ENCODE measurements around the gene FAM120A. TPM values are rescaled to one million over a fixed set of nuclear protein-coding genes. Genes with fewer than 3 reads are reported as not detected.

FAM120A gene, protein sequence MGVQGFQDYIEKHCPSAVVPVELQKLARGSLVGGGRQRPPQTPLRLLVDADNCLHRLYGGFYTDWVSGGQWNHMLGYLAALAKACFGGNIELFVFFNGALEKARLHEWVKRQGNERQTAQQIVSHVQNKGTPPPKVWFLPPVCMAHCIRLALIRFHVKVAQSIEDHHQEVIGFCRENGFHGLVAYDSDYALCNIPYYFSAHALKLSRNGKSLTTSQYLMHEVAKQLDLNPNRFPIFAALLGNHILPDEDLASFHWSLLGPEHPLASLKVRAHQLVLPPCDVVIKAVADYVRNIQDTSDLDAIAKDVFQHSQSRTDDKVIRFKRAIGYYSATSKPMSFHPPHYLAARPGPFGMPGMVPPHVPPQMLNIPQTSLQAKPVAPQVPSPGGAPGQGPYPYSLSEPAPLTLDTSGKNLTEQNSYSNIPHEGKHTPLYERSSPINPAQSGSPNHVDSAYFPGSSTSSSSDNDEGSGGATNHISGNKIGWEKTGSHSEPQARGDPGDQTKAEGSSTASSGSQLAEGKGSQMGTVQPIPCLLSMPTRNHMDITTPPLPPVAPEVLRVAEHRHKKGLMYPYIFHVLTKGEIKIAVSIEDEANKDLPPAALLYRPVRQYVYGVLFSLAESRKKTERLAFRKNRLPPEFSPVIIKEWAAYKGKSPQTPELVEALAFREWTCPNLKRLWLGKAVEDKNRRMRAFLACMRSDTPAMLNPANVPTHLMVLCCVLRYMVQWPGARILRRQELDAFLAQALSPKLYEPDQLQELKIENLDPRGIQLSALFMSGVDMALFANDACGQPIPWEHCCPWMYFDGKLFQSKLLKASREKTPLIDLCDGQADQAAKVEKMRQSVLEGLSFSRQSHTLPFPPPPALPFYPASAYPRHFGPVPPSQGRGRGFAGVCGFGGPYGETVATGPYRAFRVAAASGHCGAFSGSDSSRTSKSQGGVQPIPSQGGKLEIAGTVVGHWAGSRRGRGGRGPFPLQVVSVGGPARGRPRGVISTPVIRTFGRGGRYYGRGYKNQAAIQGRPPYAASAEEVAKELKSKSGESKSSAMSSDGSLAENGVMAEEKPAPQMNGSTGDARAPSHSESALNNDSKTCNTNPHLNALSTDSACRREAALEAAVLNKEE
- total RNA-seq: 66.3 and 69.6 TPM in 2 replicates

DNA sequence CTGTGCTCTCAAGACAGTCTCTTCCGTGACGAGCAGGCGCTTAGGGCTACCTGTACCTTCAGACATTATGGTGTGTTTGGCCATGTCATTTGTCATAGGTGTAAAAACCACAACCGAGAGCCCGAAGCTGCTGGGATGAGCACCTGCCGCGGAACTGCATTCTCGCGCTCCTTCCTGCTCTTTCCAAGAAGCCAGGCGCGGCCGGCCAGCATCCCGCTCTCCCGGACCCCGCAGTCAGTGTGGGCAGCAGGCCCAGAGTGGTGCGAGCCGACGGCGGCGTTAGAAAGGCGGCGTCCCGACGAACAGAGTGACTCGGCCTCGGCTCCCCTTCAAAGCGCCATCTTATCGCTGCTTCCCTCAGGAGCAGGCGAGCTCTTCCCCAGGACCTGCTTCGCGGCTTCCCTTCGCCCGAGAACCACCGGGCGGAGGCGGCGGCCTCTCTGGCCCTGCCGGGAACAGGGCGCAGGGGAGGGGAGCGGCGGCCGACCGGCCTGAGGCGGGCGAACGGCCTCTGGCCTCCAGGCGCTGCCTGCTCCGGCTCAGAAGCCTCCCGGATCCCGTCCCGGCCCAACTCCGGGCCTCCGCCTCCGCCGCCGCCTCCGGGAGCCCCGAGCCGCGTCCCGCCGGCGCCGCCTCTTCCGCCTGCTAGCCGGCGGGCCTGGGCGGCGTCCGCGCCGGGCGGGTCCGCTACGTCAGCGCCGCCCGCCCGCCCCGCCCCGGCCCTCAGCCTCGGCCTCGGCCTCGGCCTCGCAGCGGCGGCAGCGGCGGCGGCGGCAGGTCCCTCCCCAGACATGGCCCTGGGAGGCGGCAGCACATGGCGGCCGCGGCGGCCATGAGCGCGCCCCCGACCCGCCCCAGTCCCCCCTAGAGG lies at the start of gene FAM120A:
FAM120A (plus strand) TSS at position 741 of the 871 bp plus-strand sequence. CDS start 231 bp downstream, outside the sequence.

DNA sequence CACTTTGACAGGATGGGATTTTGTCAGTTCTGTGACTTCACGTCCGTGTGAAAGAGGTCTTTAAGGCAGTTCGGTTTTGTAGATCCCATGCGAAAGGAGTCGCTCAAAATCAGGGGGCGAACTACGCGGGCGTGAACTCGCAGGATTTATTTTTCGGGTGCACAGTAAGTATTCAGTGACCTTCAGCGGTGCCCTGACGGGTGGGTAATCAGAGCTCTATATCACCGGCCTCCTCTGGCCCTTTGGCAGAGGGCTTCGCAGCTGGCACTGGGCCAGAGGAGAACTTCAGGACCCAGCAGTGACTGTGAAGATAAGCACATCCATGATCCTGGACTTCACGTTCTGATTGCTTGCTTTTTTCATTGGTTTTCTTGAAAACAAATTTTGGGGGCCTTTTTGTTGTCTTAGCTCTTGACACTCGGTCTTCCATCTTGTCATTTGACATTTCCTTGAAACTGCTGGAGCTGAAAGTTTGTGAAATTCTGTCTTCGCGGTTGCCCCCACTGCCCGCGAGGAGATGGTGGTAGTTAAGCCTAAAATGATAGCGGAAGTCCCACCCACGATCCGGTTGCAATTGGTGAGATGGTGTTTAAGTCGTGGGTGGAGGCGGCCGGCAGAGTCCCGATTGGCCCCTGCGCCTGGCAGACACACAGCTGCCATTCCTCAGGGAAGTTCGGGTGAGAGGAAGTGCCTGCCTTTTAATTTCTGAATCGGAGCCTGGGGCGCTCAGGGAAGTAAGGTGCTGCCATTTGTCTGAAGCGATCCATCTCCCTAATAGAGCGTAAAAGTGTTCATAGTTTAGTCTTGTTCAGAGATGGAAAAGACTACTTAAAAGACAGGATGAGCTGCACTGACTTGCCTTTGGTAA lies 1.8 kb downstream of the FAM120A start, which contains the start of gene FAM120AOS:
FAM120AOS (minus strand) TSS at position 535 of the 868 bp plus-strand sequence. CDS start 872 bp downstream, outside the sequence.

DNA sequence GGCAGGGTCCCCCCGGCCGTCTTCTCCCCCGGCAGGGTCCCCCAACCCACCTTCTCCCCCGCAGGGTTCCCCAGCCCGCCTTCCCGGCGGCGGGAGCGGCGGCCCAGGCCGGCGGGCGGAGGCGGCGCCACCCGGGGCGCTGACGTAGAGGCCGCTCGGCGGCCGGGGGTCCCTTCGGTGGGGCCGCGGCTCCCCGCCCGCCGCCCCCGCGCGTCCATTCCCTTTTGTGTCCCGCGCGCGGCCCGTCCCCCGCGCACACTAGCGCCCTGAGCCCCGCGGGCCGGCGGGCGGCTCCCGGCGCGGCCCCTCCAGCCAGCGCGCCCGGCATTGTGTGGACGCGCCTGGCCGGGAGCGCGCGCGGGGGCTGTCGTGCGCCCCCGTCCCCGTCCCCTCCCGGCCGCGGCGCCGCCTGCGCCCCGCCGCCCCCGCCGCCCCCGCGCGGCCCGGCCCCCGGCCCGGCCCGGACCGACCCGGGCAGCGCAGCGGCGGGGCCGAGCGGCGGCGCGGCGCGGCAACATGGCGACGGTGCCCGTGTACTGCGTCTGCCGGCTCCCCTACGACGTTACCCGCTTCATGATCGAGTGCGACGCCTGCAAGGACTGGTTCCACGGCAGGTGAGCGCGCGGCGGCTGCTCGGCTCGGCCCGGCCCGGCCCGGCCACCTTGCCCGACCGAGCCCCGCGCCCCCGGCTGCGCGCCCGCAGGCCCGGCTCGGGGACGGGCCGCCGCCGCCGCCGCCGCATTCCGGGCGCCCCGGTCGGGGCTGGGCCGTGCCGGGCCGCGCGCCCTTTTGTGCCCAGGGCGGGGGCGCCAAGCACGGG lies 125.0 kb downstream of the FAM120A start, which contains the start of gene PHF2:
PHF2 (plus strand) TSS at position 327 of the 820 bp plus-strand sequence; CDS start at position 517, 190 bp downstream.

Other genes starting within 250 kb of the FAM120A start
- 29.8 and 35.4 TPM in 2 replicates for gene FAM120AOS, start 1.9 kb downstream of the FAM120A start, total RNA-seq
- 9.4 and 10.0 TPM in 2 replicates for gene PHF2, start 124.9 kb downstream of the FAM120A start, total RNA-seq

Measured in epithelial cell of umbilical artery (primary cell).